HepG2 (cell line): ENCODE results near the gene E2F1. TPM values are rescaled to one million over a fixed set of nuclear protein-coding genes. Genes with fewer than 3 reads are reported as not detected.

ENCODE experiments used
- ATAC-seq: fragments of 200-7000 bp; cut with Tn5 transposase; 3 replicates; pipeline ENCODE4 v1.9.1; 2020; ENCODE audit warnings: mild to moderate bottlenecking, moderate library complexity
- BruUV-seq: library from RNA; stranded (reverse); fragments of 400-500 nt; replicated peaks from 2 replicates; lab custom pipeline; 2021; lab: Mats Ljungman, UMichigan
- CTCF ChIA-PET: fragments of 300-600 bp; formaldehyde crosslinking; extraction: SDS; loops from one replicate; lab custom pipeline; 2021; ENCODE audit warnings: low total read pairs, inconsistent platforms, low intra/inter-chr PET ratio; lab: Yijun Ruan, JAX
- POLR2A ChIA-PET: fragments of 350-600 bp; sonication (Branson Sonifier 250); formaldehyde crosslinking; loops from one replicate; lab custom pipeline; 2020; ENCODE audit warnings: antibody characterized with exemption, inconsistent platforms; lab: Yijun Ruan, JAX
- DNase-seq: peaks from one replicate; pipeline ENCODE4 v3.0.0-alpha.2; 2015; ENCODE audit warnings: low spot score
- FAIRE-seq: peaks from 3 replicates; lab custom pipeline; 2011; peaks lifted over from hg19 to GRCh38; lab: Jason Lieb, UNC
- H2AFZ ChIP-seq: one replicate; pipeline ENCODE4 v1.6.1; 2011; ENCODE audit warnings: low read length, inconsistent platforms
- H3K27ac ChIP-seq: fragments of 300-600 bp; 3 replicates; pipeline ENCODE4 v1.8.0; 2011; ENCODE audit warnings: mixed run types, mild to moderate bottlenecking, mixed read lengths, low read length, inconsistent platforms; ENCODE audit not compliant: insufficient read depth; ENCODE audit errors: extremely low read length
- H3K27me3 ChIP-seq, 2 experiments: fragments of 200-600 bp in 1 of 2; 2 replicates in 1 of 2; 3 replicates in 1 of 2; pipeline versions ENCODE4 v1.6.0 to v1.8.0; 2011; ENCODE audit warnings: low read length in 2 of 2, mild to moderate bottlenecking in 2 of 2, moderate library complexity in 2 of 2, inconsistent platforms in 1 of 2; ENCODE audit not compliant: insufficient read depth in 2 of 2, control insufficient read depth in 1 of 2
- H3K36me3 ChIP-seq, 2 experiments: fragments of 200-600 bp in 1 of 2; replicated peaks in 1 of 2; 2 replicates in 1 of 2; 3 replicates in 1 of 2; pipeline versions ENCODE4 v1.5.1 to v1.8.0; 2011; ENCODE audit warnings: low read length in 2 of 2, inconsistent platforms in 1 of 2; ENCODE audit not compliant: insufficient read depth in 2 of 2, control insufficient read depth in 1 of 2
- H3K4me1 ChIP-seq: 2 replicates; pipeline ENCODE4 v1.5.1; 2012; ENCODE audit warnings: low read length, inconsistent platforms; ENCODE audit not compliant: insufficient read depth
- H3K4me2 ChIP-seq: 2 replicates; pipeline ENCODE4 v1.6.0; 2011; ENCODE audit warnings: low read depth, low read length, inconsistent platforms
- H3K4me3 ChIP-seq, 3 experiments: fragments of 200-600 bp in 1 of 3; sonication (generic), shearing (Covaris generic) in 1 of 3; replicated peaks in 1 of 3; 2 replicates each; pipeline ENCODE4 v1.5.1; 2011 to 2016; ENCODE audit warnings: low read length in 3 of 3, inconsistent platforms in 2 of 3, low read depth in 2 of 3, mild to moderate bottlenecking in 2 of 3, control low read depth in 1 of 3, mixed read lengths in 1 of 3; ENCODE audit not compliant: insufficient read depth in 1 of 3
- H3K79me2 ChIP-seq: one replicate; pipeline ENCODE4 v1.6.1; 2011; ENCODE audit warnings: low read length, inconsistent platforms; ENCODE audit not compliant: insufficient read depth
- H3K9ac ChIP-seq: 2 replicates; pipeline ENCODE4 v1.6.0; 2011; ENCODE audit warnings: mild to moderate bottlenecking, low read depth, low read length, inconsistent platforms; ENCODE audit not compliant: insufficient read depth
- H3K9me3 ChIP-seq: 2 replicates; pipeline ENCODE4 v1.5.1; 2012; ENCODE audit warnings: mild to moderate bottlenecking, low read length
- H4K20me1 ChIP-seq: 2 replicates; pipeline ENCODE4 v1.6.0; 2011; ENCODE audit warnings: inconsistent platforms, mild to moderate bottlenecking, low read length, moderate library complexity; ENCODE audit not compliant: insufficient read depth
- CTCF ChIP-seq: sonication (generic); formaldehyde crosslinking; IDR thresholded peaks from 2 replicates; pipeline ENCODE4 v1.5.0; 2020; ENCODE audit warnings: mild to moderate bottlenecking, missing genetic modification reagents, moderate library complexity
- HIVEP1 ChIP-seq: sonication (generic); formaldehyde crosslinking; IDR thresholded peaks from 2 replicates; pipeline ENCODE4 v1.4.0; 2020; ENCODE audit warnings: mild to moderate bottlenecking, missing genetic modification reagents
- HNF4A ChIP-seq: sonication (generic); formaldehyde crosslinking; IDR thresholded peaks from 2 replicates; pipeline ENCODE4 v1.4.0; 2020; ENCODE audit warnings: missing genetic modification reagents
- HNRNPLL ChIP-seq: fragments of 200-400 bp; formaldehyde crosslinking; IDR thresholded peaks from 2 replicates; pipeline ENCODE4 v1.6.1; 2017; ENCODE audit warnings: mild to moderate bottlenecking, low read depth, low read length; ENCODE audit not compliant: poor library complexity, severe bottlenecking
- SIN3A ChIP-seq: IDR thresholded peaks from 2 replicates; pipeline ENCODE4 v1.6.1; 2011; ENCODE audit warnings: low read depth, mild to moderate bottlenecking, control low read depth, low read length, borderline replicate concordance
- TBX2 ChIP-seq: sonication (generic); formaldehyde crosslinking; IDR thresholded peaks from 2 replicates; pipeline ENCODE4 v1.5.0; 2020; ENCODE audit warnings: missing genetic modification reagents, mild to moderate bottlenecking, borderline replicate concordance
- ZBTB38 ChIP-seq: sonication (generic); formaldehyde crosslinking; IDR thresholded peaks from 2 replicates; pipeline ENCODE4 v1.5.1; 2020; ENCODE audit warnings: mild to moderate bottlenecking, missing genetic modification reagents
- ZNF333 ChIP-seq: sonication (generic); formaldehyde crosslinking; IDR thresholded peaks from 2 replicates; pipeline ENCODE4 v1.4.0; 2020; ENCODE audit warnings: mild to moderate bottlenecking, missing genetic modification reagents, borderline replicate concordance
- ZNF597 ChIP-seq: sonication (generic); formaldehyde crosslinking; IDR thresholded peaks from 2 replicates; pipeline ENCODE4 v1.5.0; 2020; ENCODE audit warnings: missing genetic modification reagents
- ZNF687 ChIP-seq: sonication (generic); formaldehyde crosslinking; IDR thresholded peaks from 2 replicates; pipeline ENCODE4 v1.5.1; 2020; ENCODE audit warnings: mild to moderate bottlenecking, missing genetic modification reagents, moderate library complexity
- WGBS: methylation state at CpG from one replicate; pipeline ENCODE4 v1.1.6; 2017; ENCODE audit warnings: low lambda C conversion rate; 5-methylcytosine and 5-hydroxymethylcytosine counted together
- in situ Hi-C: cut with HindIII; loops from 2 replicates; pipeline ENCODE4 v1.10.0; 2017; ENCODE audit warnings: low pct_unique_long_range_greater_than_20kb; ENCODE audit not compliant: extremely low pct_ligation_motif_present
- intact Hi-C: fragments of 100-400 bp; cut with micrococcal nuclease; formaldehyde crosslinking; loops from one replicate; pipeline ENCODE4 v1.10.0; 2022; ENCODE audit not compliant: unreplicated experiment
- polyA plus RNA-seq, 8 experiments: library from polyadenylated mRNA; depleted of rRNA in 3 of 8; stranded (reverse) in 7 of 8; unstranded in 1 of 8; fragments of >200 nt; fragmentation: Illumina TruSeq in 4 of 8; extraction: Trizol in 4 of 8; gene quantifications; 2 replicates each; pipeline versions ENCODE4 v1.2.1 to v1.2.3, GENCODE V29; 2011 to 2016; ENCODE audit warnings: low read depth in 4 of 8, missing spikeins in 1 of 8, mixed read lengths in 1 of 8; ENCODE audit not compliant: insufficient read depth in 1 of 8
- total RNA-seq, 5 experiments: library from RNA; depleted of rRNA; stranded (reverse); fragments of >200 nt; fragmentation: Illumina TruSeq; extraction: Trizol; gene quantifications; 2 replicates each; pipeline ENCODE4 v1.2.3, GENCODE V29; 2016; ENCODE audit warnings: low read depth in 1 of 5
- TF ChIP-seq, protein P1 (sequence below): sonication (generic); formaldehyde crosslinking; IDR thresholded peaks from 2 replicates; pipeline ENCODE4 v1.5.0; 2020; ENCODE audit warnings: mild to moderate bottlenecking, missing genetic modification reagents
- TF ChIP-seq, protein P2 (sequence below): IDR thresholded peaks from 2 replicates; pipeline ENCODE4 v1.6.1; 2016; ENCODE audit warnings: mild to moderate bottlenecking, missing biosample characterization, missing genetic modification reagents

Gene E2F1
- total and polyA plus RNA-seq, 2 of the 13 experiments (the other 11 are each of a cell fraction or from before 2014, with no cell fraction given) = 25.5 to 39.4 TPM

DNA sequence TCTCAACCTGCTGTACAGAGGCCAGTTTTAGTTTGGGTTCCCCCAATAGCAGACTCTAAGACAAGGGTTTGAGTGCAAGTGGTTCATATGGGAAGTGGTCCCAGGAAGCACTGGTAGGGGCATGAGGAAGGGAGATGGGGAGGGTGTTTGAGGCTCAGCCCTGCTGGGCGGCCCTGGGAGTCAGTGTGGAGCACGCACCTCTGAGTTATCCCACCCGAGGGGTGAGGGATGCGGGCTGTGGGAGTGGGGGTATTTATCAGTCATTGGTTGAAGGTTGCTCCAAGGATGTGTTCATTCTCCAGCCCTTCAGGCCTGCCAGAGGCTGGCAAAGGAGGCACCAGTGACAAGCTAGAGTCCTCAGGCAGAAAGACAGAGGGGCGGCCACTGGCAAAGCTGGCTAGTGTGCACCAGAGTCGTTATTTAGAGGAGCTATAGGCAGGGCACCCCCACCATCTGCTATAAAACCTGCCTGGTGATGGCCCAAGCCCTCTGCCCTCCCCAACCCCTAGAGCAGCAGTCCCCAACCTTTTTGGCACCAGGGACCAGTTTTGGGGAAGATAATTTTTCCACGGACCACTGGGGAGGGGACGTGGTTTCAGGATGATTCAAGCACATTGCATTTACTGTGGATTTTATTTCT lies 17.4 kb upstream of the E2F1 start (continued):
- no peak for TF ChIP-seq CTCF
- TF ChIP-seq ZNF333 = no peak
- no peak for TF ChIP-seq HNRNPLL
- no peak for TF ChIP-seq SIN3A

DNA sequence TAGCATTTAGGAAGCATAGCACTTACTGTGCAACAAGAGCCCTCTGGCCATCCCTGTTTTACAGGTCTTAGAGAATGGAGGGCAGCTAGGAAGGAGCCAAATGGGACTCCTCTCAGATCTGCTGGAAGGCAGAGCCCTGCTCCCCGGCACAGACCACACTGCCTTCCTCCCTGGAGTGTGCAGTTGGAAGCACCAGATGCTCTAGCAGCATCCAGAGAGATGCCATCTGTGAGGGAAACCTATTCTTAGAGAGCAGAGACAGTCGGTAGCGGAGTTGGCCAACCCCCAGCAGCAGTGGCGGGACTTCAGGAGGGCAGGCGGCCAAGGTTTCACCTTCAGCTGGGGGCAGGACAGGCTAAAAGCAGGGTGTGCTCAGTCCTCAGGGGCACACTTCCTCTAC lies 16.7 kb upstream of the E2F1 start:
- no peaks in the 10 kb centered on the region for H3K36me3 ChIP-seq
- ATAC-seq = peak; percentile 42
- no peak for FAIRE-seq
- H3K4me1 ChIP-seq = peaks cover 46% of the 10 kb centered on the region
- DNase-seq = no peak
- intact Hi-C loops (loop anchor here (2.0 kb wide), 1 partner anchor 16 kb away; the partner anchor contains the start of gene E2F1), in situ Hi-C loops (no loop called here)
- peak overlapping the region; percentile 48 for H3K4me2 ChIP-seq
- POLR2A ChIA-PET = no interaction called here
- no peak overlapping the region for H3K27ac ChIP-seq
- H3K9me3 ChIP-seq = no peaks in the 10 kb centered on the region
- no peaks in the 10 kb centered on the region for H4K20me1 ChIP-seq
- WGBS = 25% methylated on average over 5 of the region's 5 CpGs
- H3K27me3 ChIP-seq = no peaks in the 10 kb centered on the region
- no peak overlapping the region for H3K9ac ChIP-seq
- no peak overlapping the region for H2AFZ ChIP-seq
- no peaks in the 10 kb centered on the region for H3K79me2 ChIP-seq
- no TSS peak for BruUV-seq
- CTCF ChIA-PET = interaction anchor here (1.3 kb wide), 1 partner anchor 30 kb away, joined by 4 read pairs; no protein-coding TSS in a partner anchor
- no peak overlapping the region for H3K4me3 ChIP-seq
- TF ChIP-seq, protein P1, sequence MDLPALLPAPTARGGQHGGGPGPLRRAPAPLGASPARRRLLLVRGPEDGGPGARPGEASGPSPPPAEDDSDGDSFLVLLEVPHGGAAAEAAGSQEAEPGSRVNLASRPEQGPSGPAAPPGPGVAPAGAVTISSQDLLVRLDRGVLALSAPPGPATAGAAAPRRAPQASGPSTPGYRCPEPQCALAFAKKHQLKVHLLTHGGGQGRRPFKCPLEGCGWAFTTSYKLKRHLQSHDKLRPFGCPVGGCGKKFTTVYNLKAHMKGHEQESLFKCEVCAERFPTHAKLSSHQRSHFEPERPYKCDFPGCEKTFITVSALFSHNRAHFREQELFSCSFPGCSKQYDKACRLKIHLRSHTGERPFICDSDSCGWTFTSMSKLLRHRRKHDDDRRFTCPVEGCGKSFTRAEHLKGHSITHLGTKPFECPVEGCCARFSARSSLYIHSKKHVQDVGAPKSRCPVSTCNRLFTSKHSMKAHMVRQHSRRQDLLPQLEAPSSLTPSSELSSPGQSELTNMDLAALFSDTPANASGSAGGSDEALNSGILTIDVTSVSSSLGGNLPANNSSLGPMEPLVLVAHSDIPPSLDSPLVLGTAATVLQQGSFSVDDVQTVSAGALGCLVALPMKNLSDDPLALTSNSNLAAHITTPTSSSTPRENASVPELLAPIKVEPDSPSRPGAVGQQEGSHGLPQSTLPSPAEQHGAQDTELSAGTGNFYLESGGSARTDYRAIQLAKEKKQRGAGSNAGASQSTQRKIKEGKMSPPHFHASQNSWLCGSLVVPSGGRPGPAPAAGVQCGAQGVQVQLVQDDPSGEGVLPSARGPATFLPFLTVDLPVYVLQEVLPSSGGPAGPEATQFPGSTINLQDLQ (CRISPR knock-in tag) = no peak
- TF ChIP-seq ZNF597 (CRISPR knock-in tag) (no peak), TBX2 (CRISPR knock-in tag) (peak; percentile 46; the same call in 1 of the 2 replicates), HIVEP1 (no peak), HNF4A (CRISPR knock-in tag) (peak; percentile 30; the same call in 1 of the 2 replicates), ZBTB38 (CRISPR knock-in tag) (peak; percentile 83), ZNF687 (CRISPR knock-in tag) (peak; percentile 49; the same call in 1 of the 2 replicates)
- TF ChIP-seq, protein P2, sequence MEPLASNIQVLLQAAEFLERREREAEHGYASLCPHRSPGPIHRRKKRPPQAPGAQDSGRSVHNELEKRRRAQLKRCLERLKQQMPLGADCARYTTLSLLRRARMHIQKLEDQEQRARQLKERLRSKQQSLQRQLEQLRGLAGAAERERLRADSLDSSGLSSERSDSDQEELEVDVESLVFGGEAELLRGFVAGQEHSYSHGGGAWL (CRISPR knock-in tag) = 0 out of 2 replicates have a peak, but pooled peaks have one; percentile 2
